GM18505 (cell line): ENCODE data around the gene KCNQ1.

Experiments used
- ATAC-seq: cut with Tn5 transposase; IDR thresholded peaks from one replicate; pipeline ENCODE4 v1.9.1; 2021; ENCODE audit not compliant: unreplicated experiment
- POLR2A ChIP-seq: IDR thresholded peaks from 4 replicates; pipeline ENCODE4 v1.6.1; 2011; ENCODE audit warnings: borderline replicate concordance; ENCODE audit not compliant: insufficient read depth, insufficient read length; ENCODE audit errors: extremely low read depth

The KCNQ1 gene

GRCh38 chr11:2459796-2460531, 15.2 kb downstream of the KCNQ1 start:
- TF ChIP-seq POLR2A: no peak
- ATAC-seq: no peak

- no peak for TF ChIP-seq POLR2A
- no peak for ATAC-seq
Observed at GRCh38 chr11:2460540-2461252, 15.9 kb downstream of the KCNQ1 start.

GRCh38 chr11:2461253-2461955, 16.6 kb downstream of the KCNQ1 start:
- no peak for TF ChIP-seq POLR2A
- ATAC-seq: no peak

- no peak for ATAC-seq
- TF ChIP-seq POLR2A: no peak
Observed at GRCh38 chr11:2461956-2462542, 17.2 kb downstream of the KCNQ1 start.

- no peak for ATAC-seq
- no peak for TF ChIP-seq POLR2A
Observed at GRCh38 chr11:2462543-2462985, 17.8 kb downstream of the KCNQ1 start.

- no peak for TF ChIP-seq POLR2A
Observed at GRCh38 chr11:2462986-2463765, 18.4 kb downstream of the KCNQ1 start.

GRCh38 chr11:2463766-2464277, 19.0 kb downstream of the KCNQ1 start:
- no peak for ATAC-seq
- TF ChIP-seq POLR2A: no peak

More at GRCh38 chr11:2462986-2463765, 18.4 kb downstream of the KCNQ1 start:
- ATAC-seq: no peak

GRCh38 chr11:2464451-2465165, 19.8 kb downstream of the KCNQ1 start:
- no peak for ATAC-seq

GRCh38 chr11:2465202-2466068, 20.6 kb downstream of the KCNQ1 start:
- no peak for TF ChIP-seq POLR2A
- no peak for ATAC-seq

More at GRCh38 chr11:2464451-2465165, 19.8 kb downstream of the KCNQ1 start:
- TF ChIP-seq POLR2A: no peak

- no peak for TF ChIP-seq POLR2A
- ATAC-seq: no peak
Observed at GRCh38 chr11:2466069-2466801, 21.4 kb downstream of the KCNQ1 start.
